Mammary epithelial cell (primary cell): ENCODE data around the gene CD164.

Source experiments
- EZH2 ChIP-seq: IDR thresholded peaks from 2 replicates; pipeline ENCODE4 v1.6.1; 2012; ENCODE audit warnings: low read length, inconsistent platforms, borderline replicate concordance
- TF ChIP-seq, protein P1 (sequence below), 2 donors: IDR thresholded peaks in 1 of 2; conservative IDR thresholded peaks in 1 of 2; 2 replicates each; pipeline ENCODE4 v1.5.1; 2011 to 2012; ENCODE audit warnings: inconsistent platforms in 2 of 2, low read length in 2 of 2, mild to moderate bottlenecking in 2 of 2, control low read depth in 1 of 2, low read depth in 1 of 2; ENCODE audit not compliant: insufficient read depth in 1 of 2; ENCODE audit errors: extremely low read depth in 1 of 2

DNA sequence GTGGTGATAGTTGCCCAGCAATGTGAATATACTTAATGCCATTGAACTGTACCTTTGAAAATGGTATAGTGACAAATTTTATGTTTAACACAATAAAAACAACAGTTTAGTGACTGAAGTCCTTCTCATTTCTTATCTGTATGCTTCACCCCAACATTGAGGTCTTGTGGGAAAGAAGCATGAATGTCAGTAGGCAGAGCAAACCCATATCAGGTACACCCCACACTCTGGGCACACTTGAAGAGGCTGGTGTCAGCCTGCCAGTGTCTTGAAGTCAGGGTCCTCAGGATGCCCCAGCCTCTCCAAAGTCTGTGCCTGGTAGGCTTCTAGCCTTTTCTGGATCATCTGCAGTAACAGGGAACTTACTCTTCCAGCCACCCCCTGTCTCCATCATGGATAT lies 51.2 kb downstream of the CD164 start:
- TF ChIP-seq, protein P1, sequence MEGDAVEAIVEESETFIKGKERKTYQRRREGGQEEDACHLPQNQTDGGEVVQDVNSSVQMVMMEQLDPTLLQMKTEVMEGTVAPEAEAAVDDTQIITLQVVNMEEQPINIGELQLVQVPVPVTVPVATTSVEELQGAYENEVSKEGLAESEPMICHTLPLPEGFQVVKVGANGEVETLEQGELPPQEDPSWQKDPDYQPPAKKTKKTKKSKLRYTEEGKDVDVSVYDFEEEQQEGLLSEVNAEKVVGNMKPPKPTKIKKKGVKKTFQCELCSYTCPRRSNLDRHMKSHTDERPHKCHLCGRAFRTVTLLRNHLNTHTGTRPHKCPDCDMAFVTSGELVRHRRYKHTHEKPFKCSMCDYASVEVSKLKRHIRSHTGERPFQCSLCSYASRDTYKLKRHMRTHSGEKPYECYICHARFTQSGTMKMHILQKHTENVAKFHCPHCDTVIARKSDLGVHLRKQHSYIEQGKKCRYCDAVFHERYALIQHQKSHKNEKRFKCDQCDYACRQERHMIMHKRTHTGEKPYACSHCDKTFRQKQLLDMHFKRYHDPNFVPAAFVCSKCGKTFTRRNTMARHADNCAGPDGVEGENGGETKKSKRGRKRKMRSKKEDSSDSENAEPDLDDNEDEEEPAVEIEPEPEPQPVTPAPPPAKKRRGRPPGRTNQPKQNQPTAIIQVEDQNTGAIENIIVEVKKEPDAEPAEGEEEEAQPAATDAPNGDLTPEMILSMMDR (conservative IDR thresholded peaks at IDR 0.05 in 1 of 2, IDR thresholded peaks at IDR 0.05 in 1 of 2; ENCODE audit: extremely low read depth in 1 of 2, insufficient read depth in 1 of 2, low read depth in 1 of 2, low read length in 2 of 2), result no peak
- no peak for TF ChIP-seq EZH2
